Right lobe of liver (tissue), 6 donors: ENCODE measurements around the gene HDHD3. TPM values are rescaled to one million over a fixed set of nuclear protein-coding genes. Genes with fewer than 3 reads are reported as not detected.

Experiments used
- ATAC-seq, 4 donors: fragments of 200-7000 bp; cut with Tn5 transposase; one replicate each; pipeline ENCODE4 v1.9.1; 2020; ENCODE audit warnings: mild to moderate bottlenecking in 4 of 4, moderate library complexity in 4 of 4
- DNase-seq, 3 donors: peaks; one replicate each; pipeline ENCODE4 v3.0.0-alpha.2; 2020
- H3K27ac ChIP-seq, 3 donors: fragments of 200-600 bp; one replicate each; pipeline ENCODE4 v1.8.0; 2022
- H3K27me3 ChIP-seq, 2 donors: fragments of 200-600 bp; one replicate each; pipeline ENCODE4 v1.8.0; 2022
- H3K36me3 ChIP-seq, 4 donors: fragments of 200-600 bp; sonication (generic) in 1 of 4; one replicate each; pipeline versions ENCODE4 v1.5.1 to v1.8.0; 2017 to 2022; ENCODE audit warnings: control low read depth in 1 of 4
- H3K4me1 ChIP-seq, 4 donors: fragments of 200-600 bp; sonication (generic) in 1 of 4; one replicate each; pipeline versions ENCODE4 v1.5.1 to v1.8.0; 2017 to 2022; ENCODE audit warnings: control low read depth in 1 of 4
- H3K4me3 ChIP-seq, 3 donors: fragments of 200-600 bp; one replicate each; pipeline ENCODE4 v1.8.0; 2022
- H3K9me3 ChIP-seq, 4 donors: fragments of 200-600 bp; sonication (generic) in 1 of 4; one replicate each; pipeline versions ENCODE4 v1.5.1 to v1.8.0; 2017 to 2022; ENCODE audit warnings: control low read depth in 1 of 4
- POLR2A ChIP-seq: fragments of 450-650 bp; IDR thresholded peaks from one replicate; pipeline ENCODE4 v1.6.1; 2017; ENCODE audit warnings: antibody characterized with exemption, mild to moderate bottlenecking
- WGBS: methylation state at CpG from one replicate; pipeline ENCODE4 v1.1.6; 2018; ENCODE audit warnings: low coverage, low lambda C conversion rate; ENCODE audit not compliant: insufficient coverage; ENCODE audit errors: missing lambda C conversion rate; 5-methylcytosine and 5-hydroxymethylcytosine counted together
- intact Hi-C, 2 donors: fragments of 100-400 bp; cut with DNase I; formaldehyde crosslinking; loops; one replicate each; pipeline versions ENCODE4 v1.11.2 to v1.14.1; 2022
- total RNA-seq, 6 experiments: library from RNA; depleted of rRNA in 2 of 6; stranded (reverse); fragments of >200 nt in 2 of 6; fragmentation: NEBNext Ultra II Directional in 3 of 6; extraction: Animal tissue kit (Norgen Biotek cat#: 25700) in 3 of 6; gene quantifications; one replicate each; pipeline versions ENCODE4 v1.1.0 to v1.2.4, GENCODE V29; 2016 to 2023
- TF ChIP-seq, protein P1 (sequence below), 4 donors: fragments of 200-600 bp in 3 of 4; fragments of 450-650 bp in 1 of 4; IDR thresholded peaks; one replicate each; pipeline versions ENCODE4 v1.5.1 to v1.8.0; 2016 to 2022; ENCODE audit warnings: antibody characterized with exemption in 4 of 4, mild to moderate bottlenecking in 2 of 4
- donor health status: DM: no; HTN: yes; CAD: no.
- donor health status: DM: no; HTN: no; CAD: no.
- donor health status: DM: no; HTN: no; CAD: no.
- donor health status: DM: no; HTN: yes; CAD: no.
- donor health status: DM: no; HTN: yes; CAD: no.

The HDHD3 gene
- total RNA-seq, 6 experiments from 2014 or later, result 36.5 to 70.5 (median 67.1) TPM

- Histone ChIP-seq H3K4me3 (no peak overlapping the region), H3K27ac (no peak overlapping the region), H3K9me3 (no peaks in the 10 kb centered on the region), H3K4me1 (peaks cover 0 to 61% (median 25%) of the 10 kb centered on the region in 4 donors), H3K27me3 (no peaks in the 10 kb centered on the region), H3K36me3 (peaks cover 0 to 32% (median 15%) of the 10 kb centered on the region in 4 donors)
- intact Hi-C loops, result no loop called here
- 97% methylated on average over 6 of the region's 7 CpGs for WGBS
- ATAC-seq, result no peak
- TF ChIP-seq POLR2A, result no peak
- TF ChIP-seq, protein P1, sequence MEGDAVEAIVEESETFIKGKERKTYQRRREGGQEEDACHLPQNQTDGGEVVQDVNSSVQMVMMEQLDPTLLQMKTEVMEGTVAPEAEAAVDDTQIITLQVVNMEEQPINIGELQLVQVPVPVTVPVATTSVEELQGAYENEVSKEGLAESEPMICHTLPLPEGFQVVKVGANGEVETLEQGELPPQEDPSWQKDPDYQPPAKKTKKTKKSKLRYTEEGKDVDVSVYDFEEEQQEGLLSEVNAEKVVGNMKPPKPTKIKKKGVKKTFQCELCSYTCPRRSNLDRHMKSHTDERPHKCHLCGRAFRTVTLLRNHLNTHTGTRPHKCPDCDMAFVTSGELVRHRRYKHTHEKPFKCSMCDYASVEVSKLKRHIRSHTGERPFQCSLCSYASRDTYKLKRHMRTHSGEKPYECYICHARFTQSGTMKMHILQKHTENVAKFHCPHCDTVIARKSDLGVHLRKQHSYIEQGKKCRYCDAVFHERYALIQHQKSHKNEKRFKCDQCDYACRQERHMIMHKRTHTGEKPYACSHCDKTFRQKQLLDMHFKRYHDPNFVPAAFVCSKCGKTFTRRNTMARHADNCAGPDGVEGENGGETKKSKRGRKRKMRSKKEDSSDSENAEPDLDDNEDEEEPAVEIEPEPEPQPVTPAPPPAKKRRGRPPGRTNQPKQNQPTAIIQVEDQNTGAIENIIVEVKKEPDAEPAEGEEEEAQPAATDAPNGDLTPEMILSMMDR (IDR thresholded peaks at IDR 0.05), result no peak
- DNase-seq, result no peak
These were observed 15.1 kb upstream of the HDHD3 start for GRCh38 chr9:113391917-113392316.

DNA sequence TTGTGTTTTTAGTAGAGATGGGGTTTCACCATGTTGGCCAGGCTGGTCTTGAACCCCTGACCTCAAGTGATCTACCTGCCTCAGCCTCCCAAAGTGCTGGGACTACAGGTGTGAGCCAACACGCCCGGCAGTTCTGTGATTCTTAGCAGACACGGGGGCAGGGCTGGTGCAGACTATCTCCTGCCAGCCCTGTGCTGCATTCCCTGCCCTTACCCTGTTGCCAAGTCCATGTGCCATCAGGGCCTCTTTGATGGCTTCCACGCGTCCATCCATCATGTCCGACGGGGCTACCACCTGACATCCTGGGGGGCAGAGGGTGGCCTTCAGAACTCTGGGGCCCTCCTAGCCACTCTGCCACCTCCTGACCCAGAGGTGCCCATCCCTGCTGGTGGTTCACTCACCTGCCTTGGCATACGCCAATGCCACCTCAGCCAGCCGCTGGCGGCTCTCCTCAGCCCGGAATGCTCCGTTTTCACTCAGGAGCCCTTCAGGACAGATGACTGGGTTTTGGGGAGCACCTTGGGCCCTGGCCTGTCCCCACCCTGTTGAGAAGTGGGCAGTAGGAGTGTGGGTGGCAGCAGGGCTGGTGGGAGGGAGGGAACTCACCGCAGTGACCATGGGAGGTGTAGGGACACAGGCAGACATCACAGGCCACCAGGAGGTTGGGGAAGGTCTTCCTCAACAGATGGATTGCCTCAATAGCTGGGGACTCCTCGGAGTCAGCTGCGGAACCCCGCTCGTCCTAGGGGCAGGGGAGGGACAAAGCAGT lies 13.6 kb upstream of the HDHD3 start:
- Histone ChIP-seq H3K9me3 (no peaks in the 10 kb centered on the region), H3K36me3 (peaks cover 0 to 32% (median 16%) of the 10 kb centered on the region in 4 donors), H3K4me3 (no peak overlapping the region), H3K27ac (no peak overlapping the region), H3K4me1 (peaks cover 0 to 68% (median 26%) of the 10 kb centered on the region in 4 donors), H3K27me3 (no peaks in the 10 kb centered on the region)
- no peak for DNase-seq
- 40% methylated on average over 2 of the region's 17 CpGs for WGBS
- TF ChIP-seq, protein P1 (IDR thresholded peaks at IDR 0.05), result no peak
- TF ChIP-seq POLR2A, result no peak
- peak in 1 of 4 donors; percentile 14 for ATAC-seq
- intact Hi-C loops, result no loop called here

DNA sequence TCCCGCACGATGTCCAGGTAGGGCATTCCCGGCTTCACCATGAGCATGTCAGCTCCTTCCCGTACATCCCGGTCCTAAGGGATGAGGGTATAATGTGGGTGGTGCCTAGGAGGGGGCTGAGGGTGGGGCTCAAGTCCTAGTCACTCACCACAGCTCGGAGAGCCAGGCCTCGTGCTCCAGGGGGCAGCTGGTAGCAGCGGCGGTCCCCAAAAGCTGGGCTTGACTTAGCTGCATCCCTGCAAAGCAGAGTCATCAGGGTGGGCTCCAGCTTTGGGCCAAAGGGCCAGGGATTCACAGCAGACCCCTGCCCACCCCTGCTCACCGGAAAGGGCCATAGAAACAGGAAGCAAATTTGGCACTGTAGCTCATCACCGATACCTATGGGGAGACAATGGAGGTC lies 12.7 kb upstream of the HDHD3 start:
- TF ChIP-seq POLR2A, result no peak
- TF ChIP-seq, protein P1 (IDR thresholded peaks at IDR 0.05), result no peak
- intact Hi-C loops, result no loop called here
- WGBS, result 84% methylated on average over 5 of the region's 11 CpGs
- ATAC-seq, result no peak
- Histone ChIP-seq H3K27ac (peak overlapping the region in 1 of 3 donors; percentile 61), H3K4me3 (no peak overlapping the region), H3K36me3 (peaks cover 0 to 32% (median 16%) of the 10 kb centered on the region in 4 donors), H3K9me3 (no peaks in the 10 kb centered on the region), H3K4me1 (peaks cover 0 to 63% (median 24%) of the 10 kb centered on the region in 4 donors), H3K27me3 (no peaks in the 10 kb centered on the region)
- no peak for DNase-seq

DNA sequence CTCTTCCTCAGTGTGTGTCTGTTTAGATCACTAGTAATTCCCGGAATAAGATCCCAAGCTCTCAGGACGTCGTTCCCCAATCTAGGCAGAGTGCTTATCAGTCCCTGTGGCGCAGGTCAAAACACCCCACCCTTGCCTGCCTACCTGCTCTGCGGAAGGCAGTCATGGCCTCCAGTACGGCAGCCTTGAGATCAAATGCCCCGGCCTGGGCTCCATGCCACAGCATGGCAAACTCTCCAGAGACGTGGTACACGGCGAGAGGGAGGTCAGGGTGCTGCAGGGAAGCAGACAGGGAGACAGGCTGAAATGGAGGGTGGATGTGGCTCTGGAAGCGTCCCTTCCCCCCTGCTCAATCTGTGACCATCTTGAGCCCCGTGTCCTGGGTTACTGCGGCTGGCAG lies 12.0 kb upstream of the HDHD3 start:
- intact Hi-C loops, result no loop called here
- DNase-seq (peak; percentile 82 to 92 (median 90)), ATAC-seq (peak; percentile 71 to 78 (median 74))
- WGBS, result 23% methylated on average over 12 of the region's 13 CpGs
- TF ChIP-seq POLR2A, result no peak
- TF ChIP-seq, protein P1 (IDR thresholded peaks at IDR 0.05), result no peak
- H3K27me3 ChIP-seq, result no peaks in the 10 kb centered on the region
- peak overlapping the region in 2 of 3 donors; percentile 7 to 61 for H3K27ac ChIP-seq
- no peak overlapping the region for H3K4me3 ChIP-seq
- no peaks in the 10 kb centered on the region for H3K9me3 ChIP-seq
- H3K36me3 ChIP-seq, result peaks cover 0 to 32% (median 16%) of the 10 kb centered on the region in 4 donors
- peaks cover 0 to 58% (median 22%) of the 10 kb centered on the region in 4 donors for H3K4me1 ChIP-seq
